Spleen (tissue), 7 donors: ENCODE data around the gene TRABD2B.

Experiments used
- POLR2A ChIP-seq, 3 donors: fragments of 450-650 bp; IDR thresholded peaks; one replicate each; pipeline ENCODE4 v1.5.1; 2017; ENCODE audit warnings: antibody characterized with exemption in 3 of 3, mild to moderate bottlenecking in 1 of 3
- TF ChIP-seq, protein P1 (sequence below), 11 experiments: fragments of 200-600 bp in 7 of 11; fragments of 450-650 bp in 4 of 11; sonication (generic) in 4 of 11; IDR thresholded peaks in 8 of 11; conservative IDR thresholded peaks in 3 of 11; 1 replicate in 7 of 11; 2 replicates in 4 of 11; pipeline versions ENCODE4 v1.4.0 to v1.8.0; 2016 to 2021; ENCODE audit warnings: antibody characterized with exemption in 11 of 11, inconsistent platforms in 4 of 11, mild to moderate bottlenecking in 1 of 11
- donor health status: DM: no; HTN: no; CAD: no; lungs with moderate emphysema.
- donor health status: DM: no; HTN: no; CAD: no.
- donor health status: DM: no; HTN: no; CAD: no.

DNA sequence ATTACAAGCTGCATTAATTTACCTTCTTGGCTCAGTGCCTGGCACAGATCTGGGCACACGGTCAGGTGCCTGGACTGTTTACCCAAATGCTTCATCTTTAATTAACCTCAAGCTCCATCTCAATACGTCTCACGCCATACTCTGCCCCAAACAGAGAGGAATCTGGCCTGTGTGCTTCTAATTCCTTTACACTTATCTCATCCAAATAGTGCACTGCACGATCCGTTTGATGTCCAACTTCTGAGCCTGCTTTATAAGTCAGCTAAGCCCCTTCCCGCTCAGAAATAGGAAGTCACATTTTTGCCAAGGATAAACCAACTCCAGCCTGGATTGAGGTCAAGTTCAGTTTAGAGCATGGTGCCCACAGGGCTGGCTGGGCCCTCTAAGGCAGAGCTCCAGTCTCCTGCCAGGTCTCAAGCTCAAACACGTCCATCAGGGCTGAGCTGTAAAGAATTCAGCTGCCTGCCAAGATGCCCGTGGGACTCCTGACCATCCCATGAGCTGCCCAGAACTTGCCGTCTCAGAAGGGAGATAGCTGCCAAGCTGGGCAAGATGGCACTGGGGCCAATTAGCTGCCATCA is 233.5 kb downstream of the TRABD2B start:
- TF ChIP-seq, protein P1, sequence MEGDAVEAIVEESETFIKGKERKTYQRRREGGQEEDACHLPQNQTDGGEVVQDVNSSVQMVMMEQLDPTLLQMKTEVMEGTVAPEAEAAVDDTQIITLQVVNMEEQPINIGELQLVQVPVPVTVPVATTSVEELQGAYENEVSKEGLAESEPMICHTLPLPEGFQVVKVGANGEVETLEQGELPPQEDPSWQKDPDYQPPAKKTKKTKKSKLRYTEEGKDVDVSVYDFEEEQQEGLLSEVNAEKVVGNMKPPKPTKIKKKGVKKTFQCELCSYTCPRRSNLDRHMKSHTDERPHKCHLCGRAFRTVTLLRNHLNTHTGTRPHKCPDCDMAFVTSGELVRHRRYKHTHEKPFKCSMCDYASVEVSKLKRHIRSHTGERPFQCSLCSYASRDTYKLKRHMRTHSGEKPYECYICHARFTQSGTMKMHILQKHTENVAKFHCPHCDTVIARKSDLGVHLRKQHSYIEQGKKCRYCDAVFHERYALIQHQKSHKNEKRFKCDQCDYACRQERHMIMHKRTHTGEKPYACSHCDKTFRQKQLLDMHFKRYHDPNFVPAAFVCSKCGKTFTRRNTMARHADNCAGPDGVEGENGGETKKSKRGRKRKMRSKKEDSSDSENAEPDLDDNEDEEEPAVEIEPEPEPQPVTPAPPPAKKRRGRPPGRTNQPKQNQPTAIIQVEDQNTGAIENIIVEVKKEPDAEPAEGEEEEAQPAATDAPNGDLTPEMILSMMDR (IDR thresholded peaks at IDR 0.05 in 8 of 11, conservative IDR thresholded peaks at IDR 0.05 in 3 of 11) = no peak
- TF ChIP-seq POLR2A (IDR thresholded peaks at IDR 0.05) = no peak
